Measurements from ENCODE around the gene MGAT4B. TPM values are rescaled to one million over a fixed set of nuclear protein-coding genes. Genes with fewer than 3 reads are reported as not detected.
A peak's percentile ranks its signal among the peaks of the same experiment; 100 is the strongest.

Gene MGAT4B
- total RNA-seq, 1 donor from 2014 or later: 118 TPM

- peak overlapping the region; percentile 100 for H3K4me3 ChIP-seq
- TF ChIP-seq CTCF (IDR thresholded peaks at IDR 0.05): no peak
- intact Hi-C loops (cut with DNase I): no loop called here
- H3K36me3 ChIP-seq: peaks cover 34% of the 10 kb centered on the region
- DNase-seq: no peak
- no peaks in the 10 kb centered on the region for H3K9me3 ChIP-seq
- H3K4me1 ChIP-seq: peaks cover 57% of the 10 kb centered on the region
- no peak for ATAC-seq
- H3K27ac ChIP-seq: peak overlapping the region; percentile 97
- H3K27me3 ChIP-seq: no peaks in the 10 kb centered on the region
Measured at GRCh38 chr5:179820127-179820482, 13.4 kb upstream of the MGAT4B start.

GRCh38 chr5:179819296-179820126 lies 12.8 kb upstream of the MGAT4B start:
- peak overlapping the region; percentile 97 for H3K27ac ChIP-seq
- H3K36me3 ChIP-seq: peaks cover 28% of the 10 kb centered on the region
- no peaks in the 10 kb centered on the region for H3K9me3 ChIP-seq
- intact Hi-C loops (cut with DNase I): no loop called here
- no peak for TF ChIP-seq CTCF (IDR thresholded peaks at IDR 0.05)
- H3K4me3 ChIP-seq: peak overlapping the region; percentile 100
- DNase-seq (peak; percentile 90), ATAC-seq (peak; percentile 31)
- no peaks in the 10 kb centered on the region for H3K27me3 ChIP-seq
- peaks cover 54% of the 10 kb centered on the region for H3K4me1 ChIP-seq

- intact Hi-C loops (cut with DNase I): no loop called here
Measured at GRCh38 chr5:179818746-179819295, 12.2 kb upstream of the MGAT4B start.

GRCh38 chr5:179817890-179818745 lies 11.5 kb upstream of the MGAT4B start:
- DNase-seq: peak; percentile 66

More at GRCh38 chr5:179818746-179819295, 12.2 kb upstream of the MGAT4B start:
- Histone ChIP-seq H3K27me3 (no peaks in the 10 kb centered on the region), H3K36me3 (peaks cover 21% of the 10 kb centered on the region), H3K27ac (peak overlapping the region; percentile 97), H3K4me3 (peak overlapping the region; percentile 100), H3K9me3 (no peaks in the 10 kb centered on the region), H3K4me1 (peaks cover 47% of the 10 kb centered on the region)
- ATAC-seq (peak; percentile 75), DNase-seq (peak; percentile 98)
- no peak for TF ChIP-seq CTCF (IDR thresholded peaks at IDR 0.05)

More at GRCh38 chr5:179817890-179818745, 11.5 kb upstream of the MGAT4B start:
- Histone ChIP-seq H3K9me3 (no peaks in the 10 kb centered on the region), H3K27ac (peak overlapping the region; percentile 97), H3K27me3 (no peaks in the 10 kb centered on the region), H3K4me1 (peaks cover 40% of the 10 kb centered on the region), H3K4me3 (peak overlapping the region; percentile 100), H3K36me3 (peaks cover 14% of the 10 kb centered on the region)
- no peak for TF ChIP-seq CTCF (IDR thresholded peaks at IDR 0.05)
- intact Hi-C loops (cut with DNase I): no loop called here
- ATAC-seq: no peak
